ENCODE data around the gene SLC1A3. TPM values are rescaled to one million over a fixed set of nuclear protein-coding genes. Genes with fewer than 3 reads are reported as not detected.

SLC1A3 gene
- total and polyA plus RNA-seq, 8 donors: 12.1 to 31.7 (median 20.7) TPM

DNA sequence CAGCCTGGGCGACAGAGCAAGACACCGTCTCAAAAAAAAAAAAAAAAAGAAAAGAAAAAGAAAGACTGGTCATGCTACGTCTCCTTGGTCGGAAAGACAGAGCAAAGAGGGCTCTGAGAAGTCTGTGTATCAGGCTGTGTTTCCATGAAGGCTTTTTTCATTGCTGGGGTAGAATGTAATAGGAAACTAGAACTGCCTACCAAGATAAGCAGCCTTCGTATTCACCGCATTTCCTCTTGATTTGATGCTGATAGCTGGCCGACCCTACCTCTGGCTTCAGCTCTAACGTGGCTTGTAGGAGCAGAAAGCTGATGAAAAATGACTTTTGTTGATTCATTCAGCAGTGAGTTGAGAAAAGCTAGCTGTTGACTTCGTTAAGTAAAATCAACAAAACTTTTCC lies 17.4 kb downstream of the SLC1A3 start:
- Histone ChIP-seq H3K9me3 (no peaks in the 10 kb centered on the region), H3K36me3 (no peaks in the 10 kb centered on the region), H3K4me1 (no peaks in the 10 kb centered on the region), H3K4me3 (no peak overlapping the region), H3K27ac (no peak overlapping the region), H3K27me3 (no peaks in the 10 kb centered on the region)
- intact Hi-C loops (cut with DNase I): no loop called here
- TF ChIP-seq, protein P1, sequence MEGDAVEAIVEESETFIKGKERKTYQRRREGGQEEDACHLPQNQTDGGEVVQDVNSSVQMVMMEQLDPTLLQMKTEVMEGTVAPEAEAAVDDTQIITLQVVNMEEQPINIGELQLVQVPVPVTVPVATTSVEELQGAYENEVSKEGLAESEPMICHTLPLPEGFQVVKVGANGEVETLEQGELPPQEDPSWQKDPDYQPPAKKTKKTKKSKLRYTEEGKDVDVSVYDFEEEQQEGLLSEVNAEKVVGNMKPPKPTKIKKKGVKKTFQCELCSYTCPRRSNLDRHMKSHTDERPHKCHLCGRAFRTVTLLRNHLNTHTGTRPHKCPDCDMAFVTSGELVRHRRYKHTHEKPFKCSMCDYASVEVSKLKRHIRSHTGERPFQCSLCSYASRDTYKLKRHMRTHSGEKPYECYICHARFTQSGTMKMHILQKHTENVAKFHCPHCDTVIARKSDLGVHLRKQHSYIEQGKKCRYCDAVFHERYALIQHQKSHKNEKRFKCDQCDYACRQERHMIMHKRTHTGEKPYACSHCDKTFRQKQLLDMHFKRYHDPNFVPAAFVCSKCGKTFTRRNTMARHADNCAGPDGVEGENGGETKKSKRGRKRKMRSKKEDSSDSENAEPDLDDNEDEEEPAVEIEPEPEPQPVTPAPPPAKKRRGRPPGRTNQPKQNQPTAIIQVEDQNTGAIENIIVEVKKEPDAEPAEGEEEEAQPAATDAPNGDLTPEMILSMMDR (IDR thresholded peaks at IDR 0.05): no peak
- no peak for DNase-seq
- ATAC-seq: no peak

DNA sequence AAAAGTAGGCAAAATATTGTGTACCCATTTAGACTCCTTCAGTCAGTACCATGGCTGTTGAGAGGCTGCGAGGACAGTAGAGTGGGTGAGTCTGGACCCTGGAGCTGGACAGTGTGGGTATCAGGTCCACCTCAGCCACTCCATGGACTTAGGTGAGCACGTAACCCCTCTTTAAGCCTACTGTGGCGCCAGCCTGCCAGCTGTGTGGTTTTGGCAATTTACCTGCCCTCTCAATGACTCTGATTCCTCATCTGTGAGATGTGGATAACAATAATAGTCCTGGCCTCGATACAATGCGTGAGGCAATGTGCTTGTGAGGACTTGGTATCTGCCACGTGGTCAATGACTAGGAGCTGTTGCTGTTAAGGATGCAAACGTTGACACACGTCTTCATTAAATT lies 17.9 kb downstream of the SLC1A3 start:
- no peaks in the 10 kb centered on the region for H3K9me3 ChIP-seq
- DNase-seq: no peak
- intact Hi-C loops (cut with DNase I): no loop called here
- H3K36me3 ChIP-seq: no peaks in the 10 kb centered on the region
- H3K27me3 ChIP-seq: no peaks in the 10 kb centered on the region
- TF ChIP-seq, protein P1 (IDR thresholded peaks at IDR 0.05): no peak
- H3K4me3 ChIP-seq: no peak overlapping the region
- no peak for ATAC-seq
- H3K27ac ChIP-seq: no peak overlapping the region
- H3K4me1 ChIP-seq: no peaks in the 10 kb centered on the region

DNA sequence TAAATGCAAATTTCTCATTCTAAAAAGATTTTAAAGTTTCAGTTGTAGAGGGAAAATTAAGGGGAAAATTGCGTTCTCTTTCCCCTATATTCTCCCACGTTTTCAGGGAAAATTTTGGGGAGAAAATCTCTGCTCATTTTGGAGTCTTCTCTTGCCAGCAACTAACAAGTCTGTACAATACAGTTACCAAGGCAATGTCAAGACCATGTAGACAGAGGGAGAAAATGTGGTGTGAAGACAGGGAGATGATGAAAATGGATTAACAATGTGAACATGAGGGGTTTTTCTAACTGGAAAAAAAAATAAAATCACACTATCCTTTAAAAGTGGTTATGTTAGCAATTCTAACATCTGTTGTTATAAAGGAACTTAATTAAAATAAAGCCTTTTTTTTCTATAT lies 22.3 kb downstream of the SLC1A3 start:
- ATAC-seq (no peak), DNase-seq (no peak)
- no peak overlapping the region for H3K4me3 ChIP-seq
- TF ChIP-seq, protein P1 (IDR thresholded peaks at IDR 0.05): no peak
- H3K4me1 ChIP-seq: peaks cover 0 to 8% of the 10 kb centered on the region in 2 donors
- peaks cover 0 to 12% of the 10 kb centered on the region in 2 donors for H3K36me3 ChIP-seq
- no peaks in the 10 kb centered on the region for H3K27me3 ChIP-seq
- H3K9me3 ChIP-seq: no peaks in the 10 kb centered on the region
- H3K27ac ChIP-seq: no peak overlapping the region
- intact Hi-C loops (cut with DNase I): no loop called here

DNA sequence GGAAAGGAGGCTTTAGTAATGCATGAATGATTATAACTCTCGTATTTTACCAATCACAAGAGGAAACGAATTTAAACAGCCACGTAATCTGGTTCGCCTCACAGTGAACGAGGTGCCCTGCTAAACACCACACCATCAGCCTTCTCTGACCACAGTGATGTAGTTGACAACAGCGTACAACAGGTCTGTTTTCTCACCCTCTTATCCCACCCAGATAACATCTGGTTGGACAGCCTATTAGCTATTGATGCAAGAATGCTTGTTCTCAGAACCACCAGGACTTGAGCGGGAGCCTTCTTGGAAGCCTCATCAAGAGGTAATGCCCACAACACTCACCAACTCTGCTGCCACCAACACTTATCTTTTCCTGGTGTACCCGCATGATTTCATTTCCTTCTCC lies 23.3 kb downstream of the SLC1A3 start:
- peaks cover 0 to 12% of the 10 kb centered on the region in 2 donors for H3K36me3 ChIP-seq
- no peaks in the 10 kb centered on the region for H3K27me3 ChIP-seq
- no peak for DNase-seq
- TF ChIP-seq, protein P1 (IDR thresholded peaks at IDR 0.05): no peak
- H3K4me3 ChIP-seq: no peak overlapping the region
- H3K27ac ChIP-seq: no peak overlapping the region
- peaks cover 0 to 8% of the 10 kb centered on the region in 2 donors for H3K4me1 ChIP-seq
- no peak for ATAC-seq
- intact Hi-C loops (cut with DNase I): no loop called here
- H3K9me3 ChIP-seq: no peaks in the 10 kb centered on the region

DNA sequence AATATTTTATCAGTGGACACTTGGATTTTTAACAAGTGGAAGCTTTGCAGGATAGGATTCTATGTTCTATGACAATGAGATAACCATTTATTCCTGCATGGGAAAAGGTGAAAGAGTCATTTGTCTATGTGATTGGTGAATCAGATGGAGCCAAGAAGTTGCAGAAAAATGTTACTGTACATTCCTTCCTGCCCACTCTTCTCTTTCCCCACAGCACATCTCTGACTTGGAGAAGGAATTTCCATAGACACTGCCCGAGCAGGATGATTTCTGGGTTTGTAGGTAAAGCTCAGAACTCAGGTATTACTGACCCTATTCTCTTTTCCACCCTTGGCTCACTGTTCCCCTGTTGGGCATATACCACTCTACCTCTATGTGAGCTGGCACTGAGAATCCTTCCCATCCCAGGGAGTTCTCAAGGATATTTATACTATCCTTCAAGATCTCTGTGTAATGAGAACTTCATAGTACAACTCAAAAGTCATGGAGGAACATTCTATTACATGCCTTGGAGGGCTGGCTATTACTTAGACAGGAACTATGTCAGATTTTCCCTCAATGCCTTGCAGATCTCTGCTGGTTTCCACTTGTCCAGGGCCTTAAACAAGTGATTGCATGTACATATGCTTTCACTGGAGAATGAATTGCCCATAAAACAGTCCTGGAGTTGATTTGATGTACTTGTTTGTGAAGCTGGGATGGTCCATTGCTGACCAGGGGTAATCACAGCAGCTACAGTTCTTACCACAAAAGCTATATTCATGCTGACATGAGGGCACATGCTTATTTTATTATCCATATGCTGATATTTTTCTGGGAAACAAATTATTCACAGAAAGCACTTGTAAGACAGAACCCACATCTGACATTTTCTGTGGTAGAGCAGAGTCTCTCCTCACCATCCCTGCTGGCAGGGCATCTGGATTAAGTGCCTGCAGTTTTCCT lies 24.1 kb downstream of the SLC1A3 start:
- intact Hi-C loops (cut with DNase I): no loop called here
- Histone ChIP-seq H3K27ac (no peak overlapping the region), H3K27me3 (no peaks in the 10 kb centered on the region), H3K9me3 (no peaks in the 10 kb centered on the region), H3K4me3 (no peak overlapping the region), H3K4me1 (peaks cover 0 to 8% of the 10 kb centered on the region in 2 donors), H3K36me3 (peaks cover 0 to 12% of the 10 kb centered on the region in 2 donors)
- no peak for DNase-seq
- no peak for ATAC-seq
- TF ChIP-seq, protein P1 (IDR thresholded peaks at IDR 0.05): no peak
